Stomach (tissue), 9 donors: ENCODE measurements around the gene PSIP1. TPM values are rescaled to one million over a fixed set of nuclear protein-coding genes. Genes with fewer than 3 reads are reported as not detected.
A peak's percentile ranks its signal among the peaks of the same experiment; 100 is the strongest.

Experiments
- DNase-seq, 2 donors: peaks; one replicate each; pipeline versions ENCODE4 v3.0.0 to v3.0.0-alpha.2; 2013 to 2019
- H3K27ac ChIP-seq, 5 donors: fragments of 200-600 bp in 4 of 5; sonication (generic) in 4 of 5; one replicate each; pipeline ENCODE4 v1.5.1; 2013 to 2019; ENCODE audit warnings: mild to moderate bottlenecking in 1 of 5, moderate library complexity in 1 of 5
- H3K27me3 ChIP-seq, 3 donors: fragments of 200-600 bp; sonication (generic); one replicate each; pipeline ENCODE4 v1.5.1; 2017 to 2019; ENCODE audit warnings: mixed run types in 1 of 3
- H3K36me3 ChIP-seq, 4 donors: fragments of 200-600 bp; sonication (generic); 1 replicate in 3 of 4; 2 replicates in 1 of 4; pipeline ENCODE4 v1.5.1; 2016 to 2019
- H3K4me1 ChIP-seq, 4 donors: fragments of 200-600 bp; sonication (generic); one replicate each; pipeline ENCODE4 v1.5.1; 2016 to 2019
- H3K4me3 ChIP-seq, 4 donors: fragments of 200-600 bp; sonication (generic) in 3 of 4; one replicate each; pipeline ENCODE4 v1.5.1; 2016 to 2019; ENCODE audit warnings: mild to moderate bottlenecking in 1 of 4
- H3K9me3 ChIP-seq, 4 donors: fragments of 200-600 bp; sonication (generic); one replicate each; pipeline ENCODE4 v1.5.1; 2016 to 2019
- CTCF ChIP-seq, 7 experiments: fragments of 450-650 bp in 4 of 7; fragments of 200-600 bp in 3 of 7; sonication (generic) in 3 of 7; IDR thresholded peaks; one replicate each; pipeline ENCODE4 v1.5.1; 2016 to 2019; ENCODE audit warnings: antibody characterized with exemption in 7 of 7, control low read depth in 2 of 7, mild to moderate bottlenecking in 1 of 7
- EP300 ChIP-seq: sonication (generic); formaldehyde crosslinking; IDR thresholded peaks from one replicate; pipeline ENCODE4 v1.6.1; 2017; ENCODE audit warnings: antibody characterized with exemption
- POLR2A ChIP-seq, 4 donors: fragments of 450-650 bp; IDR thresholded peaks; one replicate each; pipeline ENCODE4 v1.6.1; 2016; ENCODE audit warnings: antibody characterized with exemption in 4 of 4, control low read depth in 2 of 4, mild to moderate bottlenecking in 1 of 4, moderate library complexity in 1 of 4
- POLR2AphosphoS5 ChIP-seq, 3 donors: sonication (generic); formaldehyde crosslinking; IDR thresholded peaks; one replicate each; pipeline ENCODE4 v1.6.1; 2016; ENCODE audit warnings: antibody characterized with exemption in 3 of 3
- WGBS, 5 donors: extraction: QIAGEN DNeasy Blood & Tissue Kit in 3 of 5; methylation state at CpG; one replicate each; pipeline versions ENCODE4 v1.1.5 to v1.1.7; 2013 to 2018; 5-methylcytosine and 5-hydroxymethylcytosine counted together
- intact Hi-C: fragments of 100-400 bp; cut with DNase I; formaldehyde crosslinking; loops from one replicate; pipeline ENCODE4 v1.15.1; 2023; ENCODE audit warnings: low total_unique reads
- polyA plus RNA-seq, 3 donors: library from polyadenylated mRNA; stranded (reverse); fragments of 200-250 nt; gene quantifications; one replicate each; pipeline ENCODE4 v1.2.3, GENCODE V29; 2013
- total RNA-seq, 5 donors: library from RNA; depleted of rRNA; stranded (reverse); fragments of >200 nt; gene quantifications; one replicate each; pipeline versions ENCODE4 v1.1.0 to v1.2.3, GENCODE V29; 2014 to 2016
- donor health status: healthy with polysubstance abuse.
- donor health status: Bipolar disorder and iron deficiency.
- donor health status: healthy.

The PSIP1 gene
- total and polyA plus RNA-seq, 8 donors = 6.4 to 90.1 (median 29.2) TPM

GRCh38 chr9:15501803-15502202 lies 9.0 kb downstream of the PSIP1 start:
- no peak for DNase-seq
- Histone ChIP-seq H3K4me3 (no peak overlapping the region), H3K27me3 (no peaks in the 10 kb centered on the region), H3K9me3 (no peaks in the 10 kb centered on the region), H3K36me3 (peaks cover 3 to 48% (median 33%) of the 10 kb centered on the region in 4 donors), H3K4me1 (peaks cover 0 to 20% (median 12%) of the 10 kb centered on the region in 4 donors), H3K27ac (no peak overlapping the region)
- intact Hi-C loops = no loop called here
- TF ChIP-seq EP300 = no peak
- 88 to 91% (median 90%) methylated on average over 5 of the region's 5 CpGs for WGBS, 5 donors

- peaks cover 0 to 21% (median 12%) of the 10 kb centered on the region in 4 donors for H3K4me1 ChIP-seq
- H3K27ac ChIP-seq = no peak overlapping the region
- no peaks in the 10 kb centered on the region for H3K9me3 ChIP-seq
- 21 to 33% (median 26%) methylated on average over 6 of the region's 6 CpGs for WGBS, 5 donors
- TF ChIP-seq CTCF (IDR thresholded peaks at IDR 0.05) (peak in 1 of 7 experiments; percentile 11), POLR2A (IDR thresholded peaks at IDR 0.05) (no peak)
- H3K27me3 ChIP-seq = no peaks in the 10 kb centered on the region
- H3K36me3 ChIP-seq = peaks cover 3 to 42% (median 27%) of the 10 kb centered on the region in 4 donors
- intact Hi-C loops = no loop called here
- no peak overlapping the region for H3K4me3 ChIP-seq
- DNase-seq = peak in 1 of 2 donors; percentile 15
Measured at GRCh38 chr9:15501179-15501578, 9.6 kb downstream of the PSIP1 start.

- no peak for TF ChIP-seq EP300
- no peak for TF ChIP-seq POLR2AphosphoS5 (IDR thresholded peaks at IDR 0.05)
- no peak for TF ChIP-seq POLR2A (IDR thresholded peaks at IDR 0.05)
- no peak for TF ChIP-seq CTCF (IDR thresholded peaks at IDR 0.05)
- 59 to 69% (median 63%) methylated on average over 2 of the region's 2 CpGs for WGBS, 5 donors
Measured at GRCh38 chr9:15499139-15499538, 11.6 kb downstream of the PSIP1 start.

DNA sequence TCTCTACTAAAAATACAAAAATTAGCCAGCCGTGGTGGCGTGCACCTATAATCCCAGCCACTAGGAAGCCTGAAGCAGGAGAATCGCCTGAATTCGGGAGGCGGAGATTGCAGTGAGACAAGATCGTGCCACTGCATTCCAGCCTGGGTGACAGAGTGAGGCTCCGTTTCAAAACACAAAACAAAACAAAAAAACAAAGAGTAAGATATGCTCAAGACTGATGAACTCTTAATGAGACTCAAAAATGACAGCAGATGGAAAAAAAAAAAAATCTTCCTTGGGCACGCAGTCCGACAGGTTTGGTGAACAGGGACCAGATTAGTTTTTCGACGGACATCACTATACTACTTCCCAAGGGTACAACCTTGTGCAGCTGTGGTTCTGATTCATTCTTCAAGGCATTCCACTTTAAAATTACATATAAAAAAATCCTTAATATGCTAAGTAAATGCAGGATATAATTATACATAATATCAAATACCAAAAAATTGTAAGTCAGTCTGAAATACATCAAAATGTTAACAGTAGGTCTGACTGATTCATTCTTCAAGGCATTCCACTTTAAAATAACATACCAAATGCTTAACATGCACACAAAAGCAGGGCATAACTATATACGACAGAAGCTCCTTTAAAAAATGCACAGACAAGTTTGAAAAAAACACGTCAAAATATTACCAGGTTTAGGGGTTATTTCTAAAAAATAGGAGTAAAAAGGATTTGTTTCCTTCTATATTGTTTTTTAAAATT lies 12.3 kb downstream of the PSIP1 start:
- peaks cover 0 to 15% (median 5%) of the 10 kb centered on the region in 4 donors for H3K36me3 ChIP-seq
- H3K4me3 ChIP-seq = no peak overlapping the region
- WGBS, 5 donors = 93 to 98% (median 97%) methylated on average over 13 of the region's 13 CpGs
- no peak for TF ChIP-seq CTCF (IDR thresholded peaks at IDR 0.05)
- no peak for TF ChIP-seq EP300
- TF ChIP-seq POLR2AphosphoS5 (IDR thresholded peaks at IDR 0.05) = no peak
- TF ChIP-seq POLR2A (IDR thresholded peaks at IDR 0.05) = no peak
- H3K27me3 ChIP-seq = no peaks in the 10 kb centered on the region
- peaks cover 0 to 29% (median 12%) of the 10 kb centered on the region in 4 donors for H3K4me1 ChIP-seq
- no peak for DNase-seq
- no peak overlapping the region for H3K27ac ChIP-seq
- intact Hi-C loops = no loop called here
- no peaks in the 10 kb centered on the region for H3K9me3 ChIP-seq

More at GRCh38 chr9:15499139-15499538, 11.6 kb downstream of the PSIP1 start:
- no peak for DNase-seq
- no peak overlapping the region for H3K4me3 ChIP-seq
- H3K27me3 ChIP-seq = no peaks in the 10 kb centered on the region
- no peak overlapping the region for H3K27ac ChIP-seq
- peaks cover 0 to 29% (median 12%) of the 10 kb centered on the region in 4 donors for H3K4me1 ChIP-seq
- H3K36me3 ChIP-seq = peaks cover 0 to 22% (median 9%) of the 10 kb centered on the region in 4 donors
- intact Hi-C loops = no loop called here
- H3K9me3 ChIP-seq = no peaks in the 10 kb centered on the region
